Measurements from ENCODE around the gene MMP14.

DNA sequence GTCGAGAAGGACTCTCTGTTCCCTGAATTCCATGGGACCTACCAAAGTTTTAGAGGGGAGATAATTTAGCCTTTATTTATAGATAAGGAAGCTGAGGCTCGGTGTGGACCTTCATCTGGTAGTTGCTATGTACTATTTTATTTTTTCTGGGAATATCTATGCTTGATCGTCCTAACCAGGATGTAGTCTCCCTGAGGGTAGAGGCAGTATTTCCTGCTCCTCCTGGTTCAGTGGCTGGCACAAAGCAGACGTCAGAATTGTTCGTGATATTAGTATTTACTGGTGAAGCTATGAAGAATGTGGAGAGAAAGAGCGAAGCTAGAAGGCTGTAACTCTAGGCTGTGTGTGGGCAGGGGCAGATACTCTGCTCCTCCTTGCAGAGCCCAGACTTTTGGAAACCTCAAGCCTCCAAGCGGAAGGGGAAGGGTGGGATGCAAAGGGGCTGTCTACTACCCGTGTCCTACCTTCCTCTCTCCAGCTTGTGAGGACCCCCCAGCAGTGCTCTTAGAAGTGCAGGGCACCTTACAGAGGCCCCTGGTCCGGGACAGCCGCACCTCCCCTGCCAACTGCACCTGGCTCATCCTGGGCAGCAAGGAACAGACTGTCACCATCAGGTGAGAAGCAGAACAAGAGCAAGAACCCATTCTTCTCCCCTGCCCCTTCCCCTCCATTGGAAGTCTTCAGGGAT, 36.6 kb downstream of the MMP14 start:
- TF ChIP-seq CTCF (conservative IDR thresholded peaks at IDR 0.05 in 1 of 2, IDR thresholded peaks at IDR 0.05 in 1 of 2; ENCODE audit: extremely low read depth in 1 of 2, insufficient read depth in 1 of 2, low read depth in 1 of 2, low read length in 2 of 2), result no peak
- TF ChIP-seq EZH2 (IDR thresholded peaks at IDR 0.05; ENCODE audit: borderline replicate concordance, low read length), result no peak

All from mammary epithelial cell (primary cell).